Mesothelial cell of epicardium (in vitro differentiated cells): Measurements from ENCODE around the gene SNF8. TPM values are rescaled to one million over a fixed set of nuclear protein-coding genes. Genes with fewer than 3 reads are reported as not detected.

Experiments
- DNase-seq, 2 experiments: peaks; one replicate each; pipeline ENCODE4 v3.0.0; 2021; ENCODE audit warnings: low spot score in 2 of 2; ENCODE audit not compliant: unreplicated experiment in 2 of 2
- H3K27ac Mint-ChIP-seq: 2 replicates; pipeline ENCODE4 v1.8.0; 2021; ENCODE audit warnings: mixed read lengths
- H3K27me3 Mint-ChIP-seq: 2 replicates; pipeline ENCODE4 v1.8.0; 2021; ENCODE audit warnings: low read depth, mixed read lengths
- H3K36me3 Mint-ChIP-seq: 2 replicates; pipeline ENCODE4 v1.8.0; 2021; ENCODE audit warnings: mixed read lengths
- H3K4me1 Mint-ChIP-seq: 2 replicates; pipeline ENCODE4 v1.8.0; 2021; ENCODE audit warnings: mixed read lengths
- H3K4me3 Mint-ChIP-seq: 2 replicates; pipeline ENCODE4 v1.8.0; 2021; ENCODE audit warnings: mild to moderate bottlenecking, moderate library complexity, mixed read lengths
- H3K9me3 Mint-ChIP-seq: 2 replicates; pipeline ENCODE4 v1.8.0; 2021; ENCODE audit warnings: mixed read lengths
- CTCF ChIP-seq: fragments of 200-600 bp; sonication (generic); IDR thresholded peaks from one replicate; pipeline ENCODE4 v1.5.0; 2021; ENCODE audit warnings: antibody characterized with exemption; ENCODE audit not compliant: unreplicated experiment
- total RNA-seq: library from RNA; stranded (reverse); gene quantifications from 3 replicates; pipeline ENCODE4 v1.2.1, GENCODE V29; 2021

Gene SNF8
- total RNA-seq, 1 donor from 2014 or later: 88.0 TPM

GRCh38 chr17:48912476-48912875, 32.2 kb downstream of the SNF8 start:
- Mint-ChIP-seq H3K4me1 (peaks cover 33% of the 10 kb centered on the region), H3K27ac (no peak overlapping the region), H3K36me3 (peaks cover 28% of the 10 kb centered on the region), H3K4me3 (no peak overlapping the region), H3K27me3 (no peaks in the 10 kb centered on the region), H3K9me3 (no peaks in the 10 kb centered on the region)
- no peak for TF ChIP-seq CTCF
- DNase-seq: no peak

- no peak for DNase-seq
- peak overlapping the region; percentile 73 for H3K27ac Mint-ChIP-seq
- peaks cover 33% of the 10 kb centered on the region for H3K4me1 Mint-ChIP-seq
- TF ChIP-seq CTCF: no peak
- H3K4me3 Mint-ChIP-seq: peak overlapping the region; percentile 81
- no peaks in the 10 kb centered on the region for H3K9me3 Mint-ChIP-seq
- no peaks in the 10 kb centered on the region for H3K27me3 Mint-ChIP-seq
- peaks cover 18% of the 10 kb centered on the region for H3K36me3 Mint-ChIP-seq
These were observed 34.3 kb downstream of the SNF8 start for GRCh38 chr17:48910370-48910769.

GRCh38 chr17:48909783-48910182, 34.9 kb downstream of the SNF8 start:
- Mint-ChIP-seq H3K27me3 (no peaks in the 10 kb centered on the region), H3K4me1 (peaks cover 33% of the 10 kb centered on the region), H3K27ac (peak overlapping the region; percentile 73), H3K36me3 (peaks cover 17% of the 10 kb centered on the region), H3K4me3 (peak overlapping the region; percentile 81), H3K9me3 (no peaks in the 10 kb centered on the region)
- TF ChIP-seq CTCF: no peak
- DNase-seq: no peak

GRCh38 chr17:48908853-48909394, 35.7 kb downstream of the SNF8 start:
- peak; percentile 86 to 87 for DNase-seq
- Mint-ChIP-seq H3K36me3 (peaks cover 11% of the 10 kb centered on the region), H3K4me3 (peak overlapping the region; percentile 81), H3K9me3 (no peaks in the 10 kb centered on the region), H3K27ac (peak overlapping the region; percentile 94), H3K27me3 (no peaks in the 10 kb centered on the region), H3K4me1 (peaks cover 33% of the 10 kb centered on the region)
- no peak for TF ChIP-seq CTCF

GRCh38 chr17:48908047-48908843, 36.4 kb downstream of the SNF8 start, which contains the start of gene UBE2Z:
TSS of gene UBE2Z (plus strand) at chr17:48908407. CDS start at chr17:48908504, 97 bp downstream.
- Mint-ChIP-seq H3K27ac (peak within 1 kb of the TSS; percentile 97), H3K36me3 (peaks cover 8% of the 10 kb centered on the region), H3K4me1 (peaks cover 33% of the 10 kb centered on the region), H3K4me3 (peak within 1 kb of the TSS; percentile 81), H3K9me3 (no peaks in the 10 kb centered on the region), H3K27me3 (no peaks in the 10 kb centered on the region)
- DNase-seq: peak; percentile 78 to 82
- TF ChIP-seq CTCF: no peak
